ENCODE results near the gene ACVRL1.

- no peak for TF ChIP-seq CTCF (IDR thresholded peaks at IDR 0.05)
- no peak for TF ChIP-seq EP300 (IDR thresholded peaks at IDR 0.05)
Observed at GRCh38 chr12:51862947-51863346, 44.4 kb upstream of the ACVRL1 start.

All from tibial nerve (tissue), 4 donors.